ENCODE results near the gene LRRFIP1. TPM values are rescaled to one million over a fixed set of nuclear protein-coding genes. Genes with fewer than 3 reads are reported as not detected.

LRRFIP1 gene
- total and polyA plus RNA-seq, 9 of the 15 experiments (the other 6 are each of a cell fraction or from before 2014, with no cell fraction given), result 13.1 to 45.2 (median 31.3) TPM

- no peak for TF ChIP-seq GATAD2B (IDR thresholded peaks at IDR 0.05; ENCODE audit: borderline replicate concordance)
- TF ChIP-seq MECOM (CRISPR knock-in tag; IDR thresholded peaks at IDR 0.05), result no peak
- TF ChIP-seq MGA (IDR thresholded peaks at IDR 0.05), result no peak
- no peak for TF ChIP-seq CHD4 (IDR thresholded peaks at IDR 0.05; ENCODE audit: insufficient read depth, insufficient replicate concordance, low read depth, low read length, poor library complexity, severe bottlenecking)
- TF ChIP-seq E2F1 (CRISPR knock-in tag; IDR thresholded peaks at IDR 0.05), result no peak
- no peak for TF ChIP-seq REST (IDR thresholded peaks at IDR 0.05; ENCODE audit: borderline replicate concordance)
- no peak for TF ChIP-seq REST (CRISPR knock-in tag; IDR thresholded peaks at IDR 0.05; ENCODE audit: low read depth)
Observed at GRCh38 chr2:237727363-237727762, 100.0 kb downstream of the LRRFIP1 start (continued).

Data from K562 (cell line).